KMS-11 (cell line): ENCODE results near the gene OR2L8.

Experiments
- H2AFZ ChIP-seq: fragments of 200-600 bp; sonication (generic); 2 replicates; pipeline ENCODE4 v1.6.1; 2016; ENCODE audit warnings: antibody characterized with exemption, mixed run types, low read depth
- H3K27ac ChIP-seq: fragments of 200-600 bp; sonication (generic); 2 replicates; pipeline ENCODE4 v1.6.1; 2016; ENCODE audit warnings: mild to moderate bottlenecking, mixed run types
- H3K27me3 ChIP-seq: fragments of 200-600 bp; sonication (generic); 2 replicates; pipeline ENCODE4 v1.6.1; 2017; ENCODE audit warnings: mild to moderate bottlenecking, low read depth, mixed run types, moderate library complexity; ENCODE audit not compliant: insufficient read depth
- H3K36me3 ChIP-seq: fragments of 200-600 bp; sonication (generic); 2 replicates; pipeline ENCODE4 v1.6.1; 2017; ENCODE audit warnings: mild to moderate bottlenecking, mixed run types; ENCODE audit not compliant: insufficient read depth
- H3K4me1 ChIP-seq: fragments of 200-600 bp; sonication (generic); 2 replicates; pipeline ENCODE4 v1.6.1; 2016; ENCODE audit warnings: mild to moderate bottlenecking, low read depth, mixed run types; ENCODE audit not compliant: poor library complexity, severe bottlenecking
- H3K4me2 ChIP-seq: fragments of 200-600 bp; sonication (generic); 2 replicates; pipeline ENCODE4 v1.7.0; 2016; ENCODE audit warnings: mild to moderate bottlenecking, mixed run types
- H3K4me3 ChIP-seq: fragments of 200-600 bp; sonication (generic); IDR thresholded peaks from 2 replicates; pipeline ENCODE4 v1.6.1; 2017; ENCODE audit warnings: low read depth, low read length, mixed read lengths; ENCODE audit not compliant: insufficient read depth
- H3K79me2 ChIP-seq: fragments of 200-600 bp; sonication (generic); 2 replicates; pipeline ENCODE4 v1.6.1; 2016; ENCODE audit warnings: low read depth, mixed run types; ENCODE audit not compliant: insufficient read depth
- H3K9ac ChIP-seq: fragments of 200-600 bp; sonication (generic); 2 replicates; pipeline ENCODE4 v1.6.1; 2016; ENCODE audit warnings: mild to moderate bottlenecking, mixed run types
- H4K20me1 ChIP-seq: fragments of 200-600 bp; sonication (generic); 2 replicates; pipeline ENCODE4 v1.6.1; 2016; ENCODE audit warnings: mild to moderate bottlenecking, mixed run types; ENCODE audit not compliant: insufficient read depth
- TF ChIP-seq, protein P1 (sequence below): fragments of 200-600 bp; sonication (generic); conservative IDR thresholded peaks from 2 replicates; pipeline ENCODE4 v1.6.1; 2017; ENCODE audit warnings: low read depth, mild to moderate bottlenecking, antibody characterized with exemption, low read length, moderate library complexity, mixed read lengths

OR2L8 gene, protein sequence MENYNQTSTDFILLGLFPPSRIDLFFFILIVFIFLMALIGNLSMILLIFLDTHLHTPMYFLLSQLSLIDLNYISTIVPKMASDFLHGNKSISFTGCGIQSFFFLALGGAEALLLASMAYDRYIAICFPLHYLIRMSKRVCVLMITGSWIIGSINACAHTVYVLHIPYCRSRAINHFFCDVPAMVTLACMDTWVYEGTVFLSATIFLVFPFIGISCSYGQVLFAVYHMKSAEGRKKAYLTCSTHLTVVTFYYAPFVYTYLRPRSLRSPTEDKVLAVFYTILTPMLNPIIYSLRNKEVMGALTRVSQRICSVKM

DNA sequence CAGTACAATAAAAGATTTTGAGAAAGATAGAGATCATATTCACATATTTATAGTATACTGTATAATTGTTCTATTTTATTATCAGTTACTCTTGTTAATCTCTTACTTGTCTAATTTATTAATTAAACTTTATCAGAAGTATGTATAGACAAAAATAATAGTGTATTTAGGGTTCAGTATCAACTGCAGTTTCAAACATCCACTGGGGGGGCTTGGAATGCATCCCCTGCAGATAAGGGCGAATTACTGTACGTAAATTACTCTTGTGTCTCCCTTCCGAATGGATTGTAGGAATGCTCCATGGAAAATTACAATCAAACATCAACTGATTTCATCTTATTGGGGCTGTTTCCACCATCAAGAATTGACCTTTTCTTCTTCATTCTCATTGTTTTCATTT lies at the start of gene OR2L8:
Gene OR2L8, plus strand, starts transcription at position 301 of the 400 bp plus-strand sequence. Its CDS starts 0 bp downstream, at position 301.
- Histone ChIP-seq H3K79me2 (no peaks in the 10 kb centered on the region), H2AFZ (no peak within 1 kb of the TSS), H3K36me3 (no peaks in the 10 kb centered on the region), H3K4me2 (no peak within 1 kb of the TSS), H4K20me1 (no peaks in the 10 kb centered on the region), H3K4me1 (no peaks in the 10 kb centered on the region), H3K27me3 (no peaks in the 10 kb centered on the region), H3K9ac (no peak within 1 kb of the TSS), H3K4me3 (no peak within 1 kb of the TSS), H3K27ac (no peak within 1 kb of the TSS)
- TF ChIP-seq, protein P1, sequence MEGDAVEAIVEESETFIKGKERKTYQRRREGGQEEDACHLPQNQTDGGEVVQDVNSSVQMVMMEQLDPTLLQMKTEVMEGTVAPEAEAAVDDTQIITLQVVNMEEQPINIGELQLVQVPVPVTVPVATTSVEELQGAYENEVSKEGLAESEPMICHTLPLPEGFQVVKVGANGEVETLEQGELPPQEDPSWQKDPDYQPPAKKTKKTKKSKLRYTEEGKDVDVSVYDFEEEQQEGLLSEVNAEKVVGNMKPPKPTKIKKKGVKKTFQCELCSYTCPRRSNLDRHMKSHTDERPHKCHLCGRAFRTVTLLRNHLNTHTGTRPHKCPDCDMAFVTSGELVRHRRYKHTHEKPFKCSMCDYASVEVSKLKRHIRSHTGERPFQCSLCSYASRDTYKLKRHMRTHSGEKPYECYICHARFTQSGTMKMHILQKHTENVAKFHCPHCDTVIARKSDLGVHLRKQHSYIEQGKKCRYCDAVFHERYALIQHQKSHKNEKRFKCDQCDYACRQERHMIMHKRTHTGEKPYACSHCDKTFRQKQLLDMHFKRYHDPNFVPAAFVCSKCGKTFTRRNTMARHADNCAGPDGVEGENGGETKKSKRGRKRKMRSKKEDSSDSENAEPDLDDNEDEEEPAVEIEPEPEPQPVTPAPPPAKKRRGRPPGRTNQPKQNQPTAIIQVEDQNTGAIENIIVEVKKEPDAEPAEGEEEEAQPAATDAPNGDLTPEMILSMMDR, result no peak

DNA sequence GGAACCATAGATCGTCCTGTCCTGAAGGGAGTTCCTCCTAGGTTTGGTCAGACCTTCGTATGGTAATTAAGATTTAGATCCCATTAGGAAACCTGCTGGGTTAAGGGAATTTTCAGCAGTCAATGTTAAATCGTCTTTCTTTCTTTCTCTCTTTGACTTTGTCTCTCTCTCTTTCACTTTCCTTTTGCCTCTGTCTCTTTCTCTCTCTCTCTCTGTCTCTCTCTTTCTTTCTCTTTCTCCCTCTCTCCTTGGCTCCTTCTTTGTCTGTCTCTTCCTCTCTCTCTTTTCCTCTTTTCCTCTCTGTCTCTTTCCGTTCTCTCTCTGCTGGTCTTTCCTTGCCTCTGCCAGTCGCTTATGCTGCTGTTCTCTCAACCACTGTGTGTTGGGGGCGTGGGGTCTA lies 44.5 kb upstream of the OR2L8 start:
- H3K27ac ChIP-seq, result no peak overlapping the region
- H3K9ac ChIP-seq, result no peak overlapping the region
- no peaks in the 10 kb centered on the region for H3K79me2 ChIP-seq
- H3K27me3 ChIP-seq, result no peaks in the 10 kb centered on the region
- H4K20me1 ChIP-seq, result no peaks in the 10 kb centered on the region
- H3K4me1 ChIP-seq, result no peaks in the 10 kb centered on the region
- H3K4me3 ChIP-seq, result no peak overlapping the region
- no peak overlapping the region for H2AFZ ChIP-seq
- TF ChIP-seq, protein P1, result no peak
- H3K36me3 ChIP-seq, result no peaks in the 10 kb centered on the region
- no peak overlapping the region for H3K4me2 ChIP-seq

DNA sequence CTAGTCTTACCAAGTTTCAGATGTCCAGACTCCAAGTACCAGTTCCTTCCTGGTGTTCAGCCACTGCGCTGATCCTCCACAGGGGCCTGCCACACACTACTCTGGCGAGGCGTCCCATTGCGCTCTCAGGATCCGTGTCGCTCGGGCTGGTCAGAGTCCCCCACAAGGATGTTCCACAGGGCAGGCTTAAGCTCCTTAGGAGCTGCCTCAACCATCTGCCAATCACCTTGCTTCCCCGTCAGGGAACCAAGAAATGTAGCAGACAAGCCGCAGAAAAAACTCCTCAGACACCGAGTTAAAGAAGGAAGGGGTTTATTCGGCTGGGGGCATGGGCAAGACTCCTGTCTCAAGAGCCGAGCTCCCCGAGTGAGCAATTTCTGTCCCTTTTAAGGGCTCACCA lies 43.5 kb upstream of the OR2L8 start:
- Histone ChIP-seq H3K4me2 (no peak overlapping the region), H3K27ac (no peak overlapping the region), H4K20me1 (no peaks in the 10 kb centered on the region), H3K9ac (no peak overlapping the region), H3K4me1 (no peaks in the 10 kb centered on the region), H3K79me2 (no peaks in the 10 kb centered on the region), H3K4me3 (no peak overlapping the region), H3K27me3 (no peaks in the 10 kb centered on the region), H2AFZ (no peak overlapping the region), H3K36me3 (no peaks in the 10 kb centered on the region)
- TF ChIP-seq, protein P1, result no peak

DNA sequence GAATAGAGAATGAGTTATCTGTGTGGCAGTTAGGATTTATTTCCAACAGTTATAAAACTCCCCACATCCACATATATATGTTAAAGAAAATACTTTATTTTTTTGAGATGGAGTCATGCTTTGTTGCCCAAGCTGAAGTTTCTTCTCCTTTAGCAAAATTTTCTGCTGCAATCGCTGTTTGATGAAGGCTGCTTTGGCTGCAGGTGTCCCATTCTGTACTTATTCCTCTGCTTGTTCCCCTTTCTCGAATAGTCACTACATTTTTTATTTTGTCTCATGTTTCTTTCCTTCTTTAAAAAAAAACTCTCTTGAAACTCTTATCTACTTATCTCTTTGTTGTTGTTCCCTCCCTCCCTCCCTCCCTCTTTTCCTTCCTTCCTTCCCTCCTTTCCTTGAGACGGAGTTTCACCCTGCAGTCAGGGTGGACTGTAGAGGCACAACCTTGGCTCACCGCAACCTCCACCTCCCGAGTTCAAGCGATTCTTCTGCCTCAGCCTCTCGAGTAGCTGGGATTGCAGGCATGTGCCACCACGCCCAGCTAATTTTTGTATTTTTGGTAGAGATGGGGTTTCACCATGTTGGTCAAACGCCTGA lies 42.7 kb upstream of the OR2L8 start:
- TF ChIP-seq, protein P1, result no peak
- H3K4me1 ChIP-seq, result no peaks in the 10 kb centered on the region
- H3K27ac ChIP-seq, result no peak overlapping the region
- no peaks in the 10 kb centered on the region for H4K20me1 ChIP-seq
- H3K27me3 ChIP-seq, result no peaks in the 10 kb centered on the region
- H3K4me3 ChIP-seq, result no peak overlapping the region
- H3K4me2 ChIP-seq, result no peak overlapping the region
- no peaks in the 10 kb centered on the region for H3K79me2 ChIP-seq
- H2AFZ ChIP-seq, result no peak overlapping the region
- H3K9ac ChIP-seq, result no peak overlapping the region
- no peaks in the 10 kb centered on the region for H3K36me3 ChIP-seq
